ENCODE data around the gene PDE5A. TPM values are rescaled to one million over a fixed set of nuclear protein-coding genes. Genes with fewer than 3 reads are reported as not detected.

Gene PDE5A
- polyA plus RNA-seq, 4 donors: 43.2 to 55.7 (median 47.4) TPM

DNA sequence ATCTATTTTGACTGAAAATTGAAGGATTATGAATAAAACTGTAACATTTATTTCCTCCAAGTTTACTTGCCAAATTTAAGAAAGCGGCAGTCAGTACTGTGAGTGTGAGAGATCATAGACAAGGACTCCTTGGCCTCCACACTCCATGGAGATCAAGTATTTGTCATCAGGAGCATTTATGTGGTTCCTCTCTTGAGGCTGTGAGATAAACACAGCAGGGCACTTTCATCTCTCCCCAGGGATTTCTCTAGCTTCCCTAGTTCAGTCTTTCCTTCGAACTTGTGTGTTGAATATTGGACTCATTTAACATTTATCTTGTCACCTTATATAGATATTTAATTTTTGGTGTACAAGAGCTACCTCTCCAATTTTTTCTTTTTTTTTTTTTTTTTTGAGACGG, 40.8 kb downstream of the PDE5A start:
- DNase-seq (ENCODE audit: low read depth in 4 of 4, low spot score in 2 of 4): no peak

DNA sequence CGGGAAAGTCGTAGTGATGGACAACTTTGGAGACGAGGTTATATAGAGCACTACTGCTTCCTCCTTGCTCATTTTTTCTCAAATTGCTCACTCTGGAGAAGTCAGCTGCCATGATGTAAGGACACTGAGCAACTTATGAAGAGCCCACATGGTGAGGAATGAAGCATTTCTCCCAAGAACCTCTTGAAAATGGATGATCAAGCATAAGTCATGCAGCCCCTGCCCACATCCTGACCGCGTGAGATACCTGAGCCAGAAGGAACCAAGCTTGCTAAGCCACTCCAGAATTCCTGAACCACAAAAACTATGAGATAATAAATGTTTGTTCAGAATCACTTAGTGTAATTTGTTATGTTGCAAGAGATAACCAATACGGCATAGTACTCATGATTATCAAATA, 42.8 kb downstream of the PDE5A start:
- DNase-seq (ENCODE audit: low read depth in 4 of 4, low spot score in 2 of 4): no peak

DNA sequence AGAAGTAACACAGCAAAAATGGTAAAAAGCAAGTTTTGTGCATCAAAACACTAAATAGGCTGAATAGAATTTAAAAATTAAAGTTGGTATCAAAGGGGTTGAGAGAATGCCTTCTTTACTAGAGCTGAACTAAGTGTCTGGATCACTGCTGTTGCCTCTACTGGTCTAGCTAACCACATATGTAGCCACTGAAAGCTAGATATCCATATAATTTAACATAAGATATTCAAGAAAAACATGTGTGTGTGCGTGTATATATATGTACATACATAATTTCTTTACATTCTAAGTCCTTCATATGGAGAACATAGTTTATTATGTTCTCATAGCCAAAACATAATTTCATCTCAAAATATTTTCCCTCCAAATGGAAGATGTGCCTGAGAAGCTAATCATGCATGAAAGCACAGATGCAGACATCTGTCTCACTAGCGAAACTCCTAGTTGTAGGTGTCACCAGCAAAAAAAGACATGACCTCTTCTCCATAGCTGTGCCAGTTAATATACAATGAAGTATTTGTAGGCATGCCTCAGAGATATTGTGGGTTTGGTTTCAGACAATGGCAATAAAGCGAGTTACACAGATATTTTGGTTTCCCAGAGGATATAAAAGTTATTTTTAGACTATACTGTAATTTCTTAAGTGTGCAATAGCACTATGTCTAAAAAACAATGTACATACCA, 47.3 kb downstream of the PDE5A start:
- DNase-seq (ENCODE audit: low read depth in 4 of 4, low spot score in 2 of 4): no peak

DNA sequence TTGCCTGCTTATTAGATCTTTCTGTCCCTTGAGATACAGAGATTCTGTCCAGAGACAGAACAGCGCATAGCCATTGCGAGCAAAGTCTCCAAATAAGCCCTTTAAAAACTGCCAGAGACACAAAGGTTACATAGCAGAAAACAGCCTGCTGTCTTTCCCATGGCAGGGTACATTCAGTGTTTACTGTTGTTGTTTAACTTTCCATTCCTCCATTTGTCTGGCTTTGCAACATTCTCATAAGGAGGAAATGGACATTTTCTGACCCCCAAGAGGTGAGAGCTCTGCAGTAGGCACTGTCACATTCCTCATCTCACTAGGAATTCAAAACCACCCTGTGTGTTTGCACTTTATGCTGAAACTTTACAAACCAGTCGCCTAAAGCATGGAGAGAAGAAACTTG, 48.3 kb downstream of the PDE5A start:
- DNase-seq (ENCODE audit: low read depth in 4 of 4, low spot score in 2 of 4): no peak

DNA sequence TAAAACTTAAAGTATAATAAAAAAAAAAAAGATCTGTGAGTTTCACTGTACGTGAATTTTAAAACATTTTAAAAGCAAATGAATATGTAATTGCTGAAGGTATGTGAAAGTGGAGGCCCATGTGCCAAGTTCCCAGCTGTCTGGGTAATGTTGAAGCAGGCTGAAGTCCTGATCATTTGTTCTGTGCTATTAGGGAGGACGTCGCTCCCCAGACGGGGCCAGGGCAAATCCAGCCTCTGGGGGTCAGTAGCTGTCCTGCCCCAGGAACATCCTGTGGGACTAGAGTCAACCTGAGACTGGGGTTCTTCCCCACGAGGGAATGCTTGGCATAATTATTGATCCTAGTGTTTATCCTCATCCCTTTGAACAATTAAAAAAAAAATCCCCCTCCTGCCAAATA, 48.8 kb downstream of the PDE5A start:
- no peak for DNase-seq (ENCODE audit: low read depth in 4 of 4, low spot score in 2 of 4)

DNA sequence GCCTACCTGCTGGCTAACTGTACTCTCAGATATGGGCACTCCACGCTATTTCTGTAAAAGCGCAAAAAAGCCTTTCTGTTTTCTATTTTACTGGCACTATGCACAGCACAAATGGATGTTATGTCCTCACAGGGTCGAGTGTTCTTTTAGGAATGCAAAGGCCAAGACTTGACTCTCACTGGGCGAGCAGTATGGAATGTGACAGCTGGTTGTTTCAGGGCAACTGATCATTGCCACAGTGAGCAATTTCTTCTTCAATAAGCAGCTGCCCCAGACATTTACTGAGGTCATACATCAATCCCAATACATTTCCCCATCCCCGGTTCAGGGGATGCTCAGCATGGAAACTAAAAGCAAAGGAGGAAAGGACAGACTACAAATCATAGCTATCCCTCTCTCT, 58.2 kb downstream of the PDE5A start:
- DNase-seq (ENCODE audit: low read depth in 4 of 4, low spot score in 2 of 4): no peak

DNA sequence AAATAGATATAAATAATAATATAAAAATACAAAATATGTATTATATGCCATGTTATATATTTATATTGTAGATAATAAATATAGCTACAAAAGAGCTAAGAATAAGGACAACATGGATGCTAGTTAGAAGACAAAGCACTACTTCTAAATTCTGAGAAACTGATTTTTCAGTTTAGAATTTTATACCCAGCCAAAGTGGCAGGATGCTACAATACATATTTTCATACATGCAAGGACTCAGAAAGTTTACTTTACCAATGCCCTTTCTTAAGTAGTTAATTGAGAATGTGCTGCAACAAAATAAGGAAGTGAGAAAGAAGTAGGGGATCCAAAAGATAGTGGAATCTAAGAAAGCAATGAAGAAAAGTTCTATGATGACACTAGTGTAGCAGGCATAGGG, 64.5 kb downstream of the PDE5A start:
- DNase-seq (ENCODE audit: low read depth in 4 of 4, low spot score in 2 of 4): no peak

DNA sequence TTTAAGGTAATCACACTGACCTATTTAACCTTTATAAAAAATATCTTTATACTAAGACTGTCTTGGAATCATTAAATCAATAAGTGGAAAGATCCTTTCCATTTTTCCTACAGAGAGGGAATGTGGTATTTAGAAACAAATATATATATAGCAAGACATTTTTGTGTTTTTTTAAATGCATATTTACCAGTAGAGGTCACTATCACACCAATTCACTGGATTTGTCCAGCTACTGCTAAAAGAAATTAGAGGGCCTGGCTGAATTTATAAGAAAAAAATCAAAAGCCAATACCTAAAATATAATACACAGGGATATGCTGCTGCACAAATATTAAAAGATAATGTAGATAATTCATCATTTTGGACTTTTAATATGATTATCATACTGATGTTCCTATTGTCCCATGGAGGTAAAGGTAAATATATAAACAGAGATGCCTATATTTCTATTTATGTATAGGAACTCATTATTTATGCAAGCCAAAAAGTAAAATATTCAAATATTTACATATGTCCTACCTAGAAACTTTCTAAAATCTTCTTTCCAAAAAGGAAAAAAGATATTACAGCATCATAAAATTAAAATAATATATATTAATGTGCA, 69.5 kb downstream of the PDE5A start:
- peak; percentile 11 to 40 (median 18) for DNase-seq (ENCODE audit: low read depth in 4 of 4, low spot score in 2 of 4)

DNA sequence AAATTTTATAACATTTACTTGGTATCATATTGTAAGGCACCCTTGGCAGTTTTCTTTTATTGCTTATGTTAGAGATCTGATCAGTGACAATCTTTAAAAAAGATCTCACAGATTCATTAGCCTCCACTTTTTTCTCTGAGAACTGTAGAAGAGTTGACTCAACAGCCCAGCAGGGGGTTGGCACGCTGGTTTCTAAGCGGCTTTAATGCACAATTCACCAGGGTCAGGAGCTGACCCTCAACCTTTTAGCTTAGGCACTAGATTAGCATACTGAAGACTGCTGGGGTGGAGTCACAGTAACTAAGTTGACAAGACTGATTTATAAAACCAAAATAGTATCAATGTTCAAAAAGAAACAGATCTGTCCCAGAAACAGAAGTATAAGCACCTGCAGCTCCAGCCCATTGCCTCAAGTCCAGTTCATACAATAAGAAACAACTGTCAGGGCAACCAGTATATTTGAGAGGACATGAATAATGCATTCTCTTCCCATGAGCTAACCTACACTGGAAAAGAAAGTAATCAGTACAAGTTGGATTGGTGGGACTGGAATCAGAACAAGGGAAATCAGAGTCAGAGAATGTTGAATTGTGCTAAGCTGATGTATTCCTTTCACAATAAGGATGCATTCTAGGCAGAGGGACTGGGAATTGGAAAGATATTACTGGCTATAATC, 77.6 kb downstream of the PDE5A start:
- no peak for DNase-seq (ENCODE audit: low read depth in 4 of 4, low spot score in 2 of 4)

DNA sequence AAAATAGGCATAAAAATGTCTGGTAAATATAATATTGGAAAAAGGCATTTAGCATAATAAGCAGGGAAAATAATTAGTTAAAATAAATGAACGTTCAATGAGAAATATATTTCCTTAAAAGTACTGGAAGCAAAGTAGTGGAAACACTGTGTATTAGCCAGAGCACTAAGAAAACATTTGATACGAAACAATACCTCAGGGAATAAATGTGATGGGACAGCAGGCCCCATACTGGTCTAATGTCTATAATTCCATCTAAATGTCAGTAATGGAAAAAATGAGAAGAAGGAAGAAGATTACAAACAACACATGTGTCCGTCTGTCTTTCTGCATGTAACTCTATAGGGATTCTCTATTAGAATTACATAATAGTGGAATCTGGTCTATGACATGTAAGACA, 79.0 kb downstream of the PDE5A start:
- no peak for DNase-seq (ENCODE audit: low read depth in 4 of 4, low spot score in 2 of 4)

DNA sequence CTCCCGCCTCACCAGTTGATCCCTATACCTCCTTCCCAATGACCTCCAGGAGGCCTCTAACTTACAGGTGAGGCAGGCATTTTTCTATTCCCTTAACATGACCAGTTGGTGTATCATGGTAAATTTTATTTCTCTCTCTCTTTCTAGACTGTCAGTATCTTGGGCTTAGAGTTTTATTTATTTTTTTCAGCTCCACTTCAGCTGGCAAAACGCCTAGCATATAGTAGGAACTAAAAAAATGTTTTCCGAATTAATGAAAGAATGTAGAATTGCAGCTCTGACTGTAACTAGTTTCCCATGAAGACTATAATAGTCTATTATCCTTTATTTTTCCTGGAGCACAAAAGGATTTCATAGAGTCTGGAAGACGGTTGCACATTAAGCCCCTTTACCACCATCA, 84.8 kb downstream of the PDE5A start:
- DNase-seq (ENCODE audit: low read depth in 4 of 4, low spot score in 2 of 4): no peak

DNA sequence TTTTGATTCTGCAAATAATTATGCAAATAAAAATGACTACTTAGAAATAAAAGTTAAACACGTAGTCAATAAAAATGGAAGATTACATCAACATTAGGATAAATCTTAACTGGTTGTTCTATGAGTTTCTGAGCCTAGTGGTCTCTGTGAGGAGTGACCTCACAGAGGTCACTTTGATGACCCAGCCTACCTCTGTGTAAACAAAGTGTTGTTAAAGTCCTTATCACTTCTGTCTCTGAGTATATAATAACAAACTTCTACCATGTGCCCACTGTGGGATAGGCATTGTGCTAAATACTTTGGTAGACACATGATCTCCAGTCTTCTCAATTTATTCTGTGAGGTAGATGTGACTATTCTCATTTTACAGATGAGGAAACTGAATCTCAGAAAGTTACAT, 85.4 kb downstream of the PDE5A start:
- no peak for DNase-seq (ENCODE audit: low read depth in 4 of 4, low spot score in 2 of 4)

DNA sequence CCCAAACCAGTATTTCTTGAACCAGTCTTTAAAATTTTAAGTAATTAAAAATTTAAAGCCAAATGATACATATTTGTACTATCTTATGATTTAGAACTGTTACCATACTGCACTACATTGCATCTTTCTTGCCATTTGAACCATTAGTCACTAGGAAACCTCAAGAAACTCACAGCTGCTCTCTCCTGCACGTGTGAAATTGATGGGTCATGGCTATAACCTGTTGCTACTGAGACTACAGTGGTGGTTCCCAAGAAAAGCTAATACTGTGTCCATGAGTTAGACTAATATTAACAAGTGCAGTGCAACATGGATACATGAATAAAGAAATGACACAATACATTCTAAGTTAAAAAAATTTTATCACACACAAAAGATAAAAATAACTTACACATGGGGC, 88.4 kb downstream of the PDE5A start:
- DNase-seq (ENCODE audit: low read depth in 4 of 4, low spot score in 2 of 4): no peak

DNA sequence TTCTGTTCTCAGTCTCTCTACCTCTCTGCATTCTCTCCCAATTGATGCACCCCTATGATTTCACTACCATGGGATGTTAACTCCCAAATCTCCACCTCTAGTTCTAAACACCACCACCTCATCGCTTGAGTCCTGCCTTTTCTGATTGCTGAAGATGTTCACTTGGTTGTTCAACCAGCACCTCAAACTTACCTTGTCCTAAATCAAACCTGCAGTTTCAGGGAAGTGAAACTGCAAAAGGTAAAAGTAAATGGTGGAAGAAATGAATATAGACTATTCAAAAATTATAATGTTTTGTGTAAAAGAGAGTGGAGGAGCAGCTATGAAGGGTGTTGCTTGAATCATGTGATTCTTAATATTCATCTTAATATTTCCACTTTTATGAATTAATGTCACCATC, 91.0 kb downstream of the PDE5A start:
- DNase-seq (ENCODE audit: low read depth in 4 of 4, low spot score in 2 of 4): no peak

DNA sequence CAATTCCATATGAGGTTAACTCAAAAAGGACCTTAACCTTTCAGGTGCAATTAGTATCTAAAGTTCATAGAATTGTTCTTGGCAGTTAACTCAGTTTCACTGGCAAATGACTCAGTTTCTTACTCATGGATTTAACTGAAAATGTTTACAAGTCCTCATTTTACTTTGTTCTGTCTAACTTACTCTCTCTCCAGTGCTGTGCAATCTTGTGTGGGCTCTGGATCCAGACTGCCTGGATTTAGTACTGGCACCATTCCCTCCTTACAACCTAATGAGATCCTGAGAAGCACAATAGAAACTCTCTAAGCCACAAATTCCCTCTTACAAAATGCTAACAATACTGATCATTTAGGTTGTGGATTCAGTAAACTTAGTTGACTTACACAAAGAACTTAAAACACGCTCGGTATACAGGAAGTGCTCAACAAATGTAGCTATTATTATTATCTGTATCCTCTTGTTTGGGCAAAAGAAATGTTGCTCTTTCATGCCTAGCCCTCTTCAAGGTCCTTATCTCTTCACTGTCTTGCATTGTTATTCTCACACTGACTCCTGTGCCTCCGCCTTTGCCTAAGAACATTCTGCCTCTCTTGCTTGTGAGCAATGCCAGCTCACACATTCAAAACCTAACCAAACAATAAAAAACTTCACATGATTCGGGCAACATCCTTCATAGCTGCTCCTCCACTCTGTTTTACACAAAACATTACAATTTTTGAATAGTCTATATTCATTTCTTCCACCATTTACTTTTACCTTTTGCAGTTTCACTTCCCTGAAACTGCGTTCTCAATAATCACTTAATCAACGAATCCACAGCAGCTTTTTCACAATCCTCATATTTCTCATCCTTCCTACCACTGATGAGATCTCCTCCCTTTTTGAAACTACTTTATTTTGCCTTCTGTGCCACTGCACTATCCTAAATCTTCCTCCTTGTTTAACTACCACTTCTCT, 91.8 kb downstream of the PDE5A start:
- no peak for DNase-seq (ENCODE audit: low read depth in 4 of 4, low spot score in 2 of 4)

DNA sequence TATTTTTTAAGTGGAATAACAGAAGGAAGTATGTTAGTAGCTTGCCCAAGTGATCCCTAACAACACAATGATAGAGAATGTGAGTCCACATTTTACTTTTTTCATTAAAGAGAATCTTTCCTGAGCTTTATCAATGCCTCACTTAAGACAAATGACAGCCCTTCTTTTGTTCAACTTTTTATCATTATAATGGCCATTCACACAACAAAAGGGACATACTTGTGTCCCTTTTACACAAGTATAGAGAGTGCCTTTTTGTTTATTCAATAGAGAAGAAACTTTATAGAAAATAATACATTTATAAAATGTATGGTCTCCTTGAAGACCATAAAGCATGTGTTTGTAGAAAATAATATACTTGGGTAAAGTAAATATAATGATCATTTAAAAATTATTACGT, 96.3 kb downstream of the PDE5A start:
- no peak for DNase-seq (ENCODE audit: low read depth in 4 of 4, low spot score in 2 of 4)

DNA sequence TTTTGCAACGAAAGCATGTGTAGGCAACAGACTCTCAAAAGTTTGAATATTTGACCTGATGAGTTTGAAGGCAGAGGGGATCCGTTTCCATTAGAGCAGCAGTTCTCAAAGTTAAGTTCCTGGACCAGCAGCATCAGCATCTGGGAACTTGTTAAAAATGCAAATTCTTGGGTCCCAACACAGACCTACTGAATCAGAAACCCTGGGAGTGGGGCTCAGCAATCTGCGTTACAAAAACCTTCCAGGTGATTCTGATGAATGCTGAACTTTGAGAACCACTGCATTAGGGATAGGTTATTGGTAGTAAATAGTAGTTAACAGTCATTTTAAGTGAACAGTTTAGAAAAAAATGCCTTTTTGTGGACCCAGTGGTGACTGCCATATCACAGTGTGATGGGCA, 98.8 kb downstream of the PDE5A start:
- DNase-seq (ENCODE audit: low read depth in 4 of 4, low spot score in 2 of 4): no peak

DNA sequence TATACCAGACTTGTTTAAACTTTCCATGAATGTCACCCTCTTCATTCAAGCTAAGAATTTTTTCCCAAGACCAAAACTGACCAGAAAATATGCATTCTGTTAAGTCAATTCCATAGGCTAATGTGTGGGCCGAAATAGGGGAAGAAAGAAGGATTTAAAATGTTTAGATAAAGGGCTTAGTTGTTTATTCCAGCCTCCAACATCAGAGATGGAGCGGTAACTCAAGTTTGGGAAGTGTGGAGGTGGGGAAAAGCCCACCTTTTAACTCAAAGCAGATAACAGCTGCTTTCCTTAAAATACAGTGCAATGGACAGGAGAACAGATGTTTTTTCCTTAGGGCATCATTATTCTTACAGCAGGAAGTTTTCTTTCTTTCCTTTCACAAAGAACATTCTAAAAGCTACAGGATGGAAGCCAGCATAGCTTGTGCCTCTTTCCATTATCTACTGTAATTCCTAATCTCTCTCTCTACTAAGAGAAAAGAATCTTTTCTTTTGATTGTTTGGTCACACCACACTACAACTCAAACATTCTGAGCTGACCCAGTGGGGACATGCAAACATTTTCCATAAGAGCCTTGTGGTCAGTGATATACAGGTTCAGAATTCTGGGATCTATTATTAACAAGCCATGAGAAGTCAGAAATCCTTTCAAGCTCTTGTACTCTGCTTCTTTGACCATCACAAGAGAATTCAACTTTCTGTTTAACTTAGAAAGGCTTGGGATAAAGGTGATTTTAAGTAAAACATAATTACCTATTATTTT, 101.6 kb downstream of the PDE5A start:
- no peak for DNase-seq (ENCODE audit: low read depth in 4 of 4, low spot score in 2 of 4)

DNA sequence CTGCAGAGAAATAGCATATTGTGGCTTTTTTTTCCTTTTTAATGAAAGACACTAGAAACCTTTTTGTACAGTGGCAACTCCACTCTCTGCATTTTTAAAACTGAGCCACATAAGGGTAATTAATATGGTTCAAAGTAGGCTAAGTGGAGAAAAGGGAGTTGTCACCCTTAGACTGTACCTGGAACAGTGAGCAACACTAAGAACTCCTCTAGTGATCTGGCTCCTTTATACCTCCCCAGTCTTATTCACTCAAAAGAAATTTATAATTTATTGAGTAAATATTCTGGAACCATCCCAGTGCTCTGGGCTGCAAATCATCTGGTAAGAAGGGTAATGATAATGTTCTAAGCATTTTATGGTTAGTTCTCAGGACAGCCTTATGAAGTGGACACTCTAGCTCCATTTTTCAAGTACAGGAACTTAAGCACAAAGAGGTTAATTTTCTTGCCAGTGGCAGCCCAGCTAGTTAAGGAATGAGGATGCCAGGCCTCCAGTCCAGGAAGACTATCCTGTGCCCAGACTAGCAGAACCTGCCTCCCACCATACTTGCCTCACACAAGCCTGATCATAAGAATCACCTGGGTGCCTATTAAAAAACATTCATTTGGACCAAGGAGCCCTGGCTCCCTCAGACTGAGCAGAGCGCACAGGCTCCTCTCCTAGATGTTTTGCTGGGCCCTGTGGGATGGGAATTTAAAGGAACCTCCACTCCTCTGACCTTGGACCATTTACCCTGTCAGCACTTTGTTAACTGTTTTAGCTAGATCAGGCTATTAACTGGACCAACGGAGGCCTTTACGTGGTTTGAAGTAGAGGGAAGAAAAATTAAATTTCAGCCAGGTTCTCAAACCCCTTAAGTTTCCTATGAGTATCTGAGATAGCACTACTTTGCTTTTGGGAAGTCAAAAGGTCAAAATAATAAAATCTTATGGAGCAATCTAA, 102.6 kb downstream of the PDE5A start:
- DNase-seq (ENCODE audit: low read depth in 4 of 4, low spot score in 2 of 4): no peak
